Spinal cord (tissue), 10 donors: ENCODE measurements around the gene CILP2. TPM values are rescaled to one million over a fixed set of nuclear protein-coding genes. Genes with fewer than 3 reads are reported as not detected.

ENCODE experiments used
- DNase-seq, 6 donors: peaks; one replicate each; pipeline versions ENCODE4 v3.0.0 to v3.0.0-alpha.2; 2013 to 2015; ENCODE audit warnings: low spot score in 6 of 6, low read depth in 4 of 6
- H3K27ac ChIP-seq: one replicate; pipeline ENCODE4 v1.5.1; 2013; ENCODE audit warnings: low read depth, low read length, control low read depth
- H3K27me3 ChIP-seq: one replicate; pipeline ENCODE4 v1.6.1; 2013; ENCODE audit warnings: low read length; ENCODE audit not compliant: control insufficient read depth, insufficient read depth
- H3K36me3 ChIP-seq: one replicate; pipeline ENCODE4 v1.6.1; 2013; ENCODE audit warnings: low read length; ENCODE audit not compliant: control insufficient read depth, insufficient read depth
- H3K4me1 ChIP-seq: one replicate; pipeline ENCODE4 v1.6.1; 2013; ENCODE audit warnings: low read length; ENCODE audit not compliant: control insufficient read depth, insufficient read depth
- H3K4me3 ChIP-seq: one replicate; pipeline ENCODE4 v1.5.1; 2013; ENCODE audit warnings: low read depth, low read length, control low read depth
- H3K9me3 ChIP-seq: one replicate; pipeline ENCODE4 v1.6.1; 2013; ENCODE audit warnings: low read length; ENCODE audit not compliant: control insufficient read depth, insufficient read depth
- WGBS: methylation state at CpG from one replicate; pipeline ENCODE4 v1.1.5; 2013; ENCODE audit warnings: missing lambda C conversion rate; ENCODE audit not compliant: insufficient coverage; 5-methylcytosine and 5-hydroxymethylcytosine counted together
- polyA plus RNA-seq, 2 donors: library from polyadenylated mRNA; unstranded; fragments of 120-200 nt; gene quantifications; one replicate each; pipeline ENCODE4 v1.2.1, GENCODE V29; 2013; ENCODE audit not compliant: insufficient read length in 2 of 2
- total RNA-seq, 2 donors: library from RNA; depleted of rRNA in 1 of 2; stranded (reverse); fragments of 120-200 nt in 1 of 2; fragments of >200 nt in 1 of 2; gene quantifications; one replicate each; pipeline versions ENCODE4 v1.2.3 to v1.2.4, GENCODE V29; 2013 to 2014
- donor health status: healthy.

Gene CILP2
- total and polyA plus RNA-seq, 4 donors, result 0.33 to 1.0 (median 0.79) TPM

DNA sequence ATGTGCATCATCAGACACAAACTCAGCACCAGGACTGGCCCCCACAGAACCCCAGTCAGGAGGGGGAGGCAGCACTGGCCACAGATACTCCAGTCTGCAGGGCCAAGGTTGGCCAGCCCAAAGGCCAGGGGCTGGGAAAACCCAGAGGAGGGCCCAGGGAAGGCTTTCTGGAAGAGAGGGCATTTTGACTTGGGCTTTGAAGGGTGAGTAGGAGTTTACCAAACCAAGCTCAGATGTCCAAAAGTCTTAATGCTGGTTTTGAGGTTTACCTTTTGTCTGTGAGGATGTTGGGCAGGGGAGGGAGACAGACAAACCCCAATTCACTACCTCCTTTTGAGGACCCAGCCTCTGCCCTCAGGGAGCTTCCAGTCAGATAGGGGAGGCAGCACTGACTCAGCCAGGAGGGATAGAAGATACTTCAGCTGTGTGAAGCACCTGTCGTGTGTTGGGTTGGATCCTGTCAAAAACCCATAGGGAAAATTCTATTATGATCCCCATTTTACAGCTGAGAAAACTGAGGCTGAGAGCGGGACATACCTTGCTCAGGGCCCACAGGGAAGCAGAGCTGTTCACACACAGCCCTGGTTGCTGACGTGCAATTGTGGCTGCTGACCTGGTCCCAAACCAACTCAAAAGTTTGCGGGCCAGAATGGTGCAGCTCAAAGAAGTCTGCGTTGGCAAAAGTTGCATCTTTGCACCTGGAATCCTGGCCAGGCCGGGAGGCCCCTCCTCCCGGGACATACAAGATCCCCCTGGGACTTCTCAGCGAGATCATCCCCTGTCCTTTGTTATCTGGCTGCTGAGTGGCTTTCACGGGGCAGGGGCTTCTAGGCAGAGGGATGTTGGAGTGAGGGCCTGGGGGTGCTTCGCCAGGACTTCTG, 13.1 kb downstream of the CILP2 start:
- 90% methylated on average over 7 of the region's 10 CpGs for WGBS
- Histone ChIP-seq H3K36me3 (no peaks in the 10 kb centered on the region), H3K4me3 (no peak overlapping the region), H3K4me1 (no peaks in the 10 kb centered on the region), H3K27ac (no peak overlapping the region), H3K27me3 (no peaks in the 10 kb centered on the region), H3K9me3 (no peaks in the 10 kb centered on the region)
- DNase-seq, result no peak

- 76% methylated on average over 14 of the region's 14 CpGs for WGBS
- H3K27me3 ChIP-seq, result no peaks in the 10 kb centered on the region
- no peaks in the 10 kb centered on the region for H3K4me1 ChIP-seq
- H3K27ac ChIP-seq, result no peak overlapping the region
- H3K9me3 ChIP-seq, result no peaks in the 10 kb centered on the region
- DNase-seq, result no peak
- no peak overlapping the region for H3K4me3 ChIP-seq
- H3K36me3 ChIP-seq, result no peaks in the 10 kb centered on the region
These were observed 13.8 kb downstream of the CILP2 start for GRCh38 chr19:19551853-19552192.

- Histone ChIP-seq H3K27ac (no peak overlapping the region), H3K9me3 (no peaks in the 10 kb centered on the region), H3K27me3 (no peaks in the 10 kb centered on the region), H3K4me3 (no peak overlapping the region), H3K4me1 (no peaks in the 10 kb centered on the region), H3K36me3 (no peaks in the 10 kb centered on the region)
- WGBS, result 50% methylated on average over 6 of the region's 6 CpGs
- DNase-seq, result no peak
These were observed 14.7 kb downstream of the CILP2 start for GRCh38 chr19:19552798-19553197.

- Histone ChIP-seq H3K27me3 (no peaks in the 10 kb centered on the region), H3K27ac (no peak overlapping the region), H3K4me1 (no peaks in the 10 kb centered on the region), H3K9me3 (no peaks in the 10 kb centered on the region), H3K36me3 (peaks cover 8% of the 10 kb centered on the region), H3K4me3 (no peak overlapping the region)
- DNase-seq, result no peak
- no CpG with 5 or more reads among the region's 10 CpGs for WGBS
These were observed 15.6 kb downstream of the CILP2 start for GRCh38 chr19:19553670-19554069.

DNA sequence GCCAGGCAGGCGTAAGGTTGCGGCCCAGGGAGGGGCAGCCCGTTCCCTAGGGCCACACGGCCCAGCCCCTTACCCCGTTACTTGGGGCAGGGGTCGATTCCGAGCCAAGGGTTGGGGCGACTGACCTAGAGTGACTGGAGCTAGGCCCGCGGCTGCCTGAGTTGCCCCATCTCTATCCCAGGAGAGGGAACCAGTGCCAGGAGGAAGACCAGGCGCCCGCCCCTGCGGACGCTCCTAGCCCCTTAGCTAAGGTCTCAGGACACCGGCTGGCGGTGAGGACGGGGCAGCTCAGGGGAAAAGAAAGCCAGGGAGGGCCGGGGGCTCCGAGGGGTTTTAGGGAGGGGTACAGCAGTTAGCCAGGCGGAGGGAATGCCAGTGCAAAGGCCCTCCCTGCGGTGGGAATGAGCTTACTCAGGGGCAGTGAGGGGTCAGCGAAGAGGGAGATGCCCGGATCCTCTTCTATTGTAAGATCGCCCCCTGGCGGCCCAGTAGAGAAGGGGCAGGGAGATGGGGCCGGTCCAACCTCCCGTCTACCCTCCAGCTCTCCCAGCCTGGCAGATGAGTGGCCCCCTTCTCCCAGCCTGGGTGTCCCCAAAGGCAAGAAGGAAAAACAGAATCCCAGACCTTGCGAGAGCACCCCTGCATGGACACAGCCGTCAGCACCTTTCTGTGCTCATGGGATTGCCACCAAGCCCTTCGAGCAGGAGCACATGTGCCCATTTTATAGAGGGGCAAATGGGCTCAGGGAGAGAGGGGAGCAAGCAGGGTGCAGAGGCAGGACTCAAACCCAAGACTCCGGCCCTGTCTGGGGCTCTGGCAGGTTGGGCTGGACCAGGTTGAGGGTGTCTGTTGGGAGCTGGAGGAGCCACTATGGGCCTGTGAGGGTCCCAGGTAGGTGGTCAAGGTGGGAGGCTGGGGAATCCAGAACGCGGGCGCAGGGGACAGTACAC, 16.3 kb downstream of the CILP2 start:
- no peaks in the 10 kb centered on the region for H3K27me3 ChIP-seq
- no peak for DNase-seq
- WGBS, result 75% methylated on average over 29 of the region's 34 CpGs
- H3K36me3 ChIP-seq, result peaks cover 10% of the 10 kb centered on the region
- no peak overlapping the region for H3K27ac ChIP-seq
- no peak overlapping the region for H3K4me3 ChIP-seq
- H3K4me1 ChIP-seq, result no peaks in the 10 kb centered on the region
- no peaks in the 10 kb centered on the region for H3K9me3 ChIP-seq

DNA sequence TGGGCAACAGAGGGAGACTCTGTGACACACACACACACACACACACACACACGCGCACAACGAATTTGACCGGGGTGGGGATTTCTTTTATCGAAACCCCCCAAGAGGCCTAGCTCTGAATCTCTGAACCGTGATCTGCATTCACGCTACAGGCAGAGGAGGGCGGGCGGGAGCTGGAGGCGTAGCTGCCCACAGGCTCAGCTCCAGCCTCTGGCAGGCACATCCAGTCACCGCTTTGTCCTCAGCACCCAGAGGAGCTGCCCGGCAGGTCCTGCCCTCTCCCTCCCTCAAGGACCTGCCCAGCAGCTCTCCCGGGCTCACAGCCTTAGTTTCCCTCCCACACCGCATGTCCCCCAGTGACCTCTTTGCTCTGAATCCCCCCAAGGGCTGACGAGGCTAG, 20.0 kb downstream of the CILP2 start:
- no peak for DNase-seq
- 79% methylated on average over 14 of the region's 15 CpGs for WGBS
- no peak overlapping the region for H3K27ac ChIP-seq
- H3K4me1 ChIP-seq, result no peaks in the 10 kb centered on the region
- peaks cover 30% of the 10 kb centered on the region for H3K36me3 ChIP-seq
- no peaks in the 10 kb centered on the region for H3K27me3 ChIP-seq
- H3K4me3 ChIP-seq, result no peak overlapping the region
- H3K9me3 ChIP-seq, result no peaks in the 10 kb centered on the region

DNA sequence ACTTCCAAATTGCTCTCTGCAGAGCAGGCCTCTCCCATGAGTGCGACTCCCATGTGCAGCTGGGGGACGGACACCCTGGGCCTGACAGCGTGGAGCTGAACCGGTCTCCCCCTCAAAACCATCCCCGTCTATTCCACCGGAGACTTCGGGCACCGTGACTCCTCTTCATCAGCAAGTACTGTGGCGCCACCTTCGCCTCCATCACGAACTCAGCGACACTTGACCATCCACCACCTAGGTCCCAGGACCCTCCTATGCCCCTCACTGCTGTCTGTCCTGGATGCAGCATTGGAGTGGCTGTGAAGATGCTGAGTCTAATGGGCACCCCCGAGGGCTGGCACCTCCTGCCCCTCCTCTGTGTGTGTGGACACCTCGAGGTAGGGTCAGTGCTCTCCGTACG, 20.6 kb downstream of the CILP2 start:
- Histone ChIP-seq H3K36me3 (peaks cover 36% of the 10 kb centered on the region), H3K27ac (no peak overlapping the region), H3K4me3 (no peak overlapping the region), H3K27me3 (no peaks in the 10 kb centered on the region), H3K4me1 (no peaks in the 10 kb centered on the region), H3K9me3 (no peaks in the 10 kb centered on the region)
- 91% methylated on average over 16 of the region's 16 CpGs for WGBS
- no peak for DNase-seq

DNA sequence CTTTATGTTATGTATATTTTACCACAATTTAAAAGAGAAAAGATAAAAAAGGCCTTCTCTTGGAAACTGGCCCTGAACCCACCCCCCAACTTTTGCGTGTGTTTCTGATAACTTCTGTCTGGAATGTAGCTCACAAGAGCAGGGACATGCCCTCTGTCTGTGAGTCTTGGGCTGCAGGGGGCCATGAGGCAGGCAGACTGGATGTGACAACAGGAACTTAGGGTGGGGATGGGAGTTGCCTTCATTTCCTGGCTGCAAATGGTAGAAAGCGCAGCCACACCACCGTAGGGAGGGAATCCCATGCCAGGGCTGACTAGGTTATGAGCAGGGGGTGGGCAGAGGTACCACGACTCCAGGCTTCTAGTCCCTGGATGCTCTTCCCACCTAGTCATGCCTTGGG, 21.9 kb downstream of the CILP2 start:
- H3K4me3 ChIP-seq, result no peak overlapping the region
- H3K4me1 ChIP-seq, result no peaks in the 10 kb centered on the region
- H3K27me3 ChIP-seq, result no peaks in the 10 kb centered on the region
- DNase-seq, result no peak
- peaks cover 43% of the 10 kb centered on the region for H3K36me3 ChIP-seq
- no peak overlapping the region for H3K27ac ChIP-seq
- no peaks in the 10 kb centered on the region for H3K9me3 ChIP-seq
- 86% methylated on average over 4 of the region's 4 CpGs for WGBS

- H3K4me1 ChIP-seq, result no peaks in the 10 kb centered on the region
- no peak overlapping the region for H3K4me3 ChIP-seq
- no peaks in the 10 kb centered on the region for H3K9me3 ChIP-seq
- peaks cover 62% of the 10 kb centered on the region for H3K36me3 ChIP-seq
- no peak for DNase-seq
- H3K27ac ChIP-seq, result no peak overlapping the region
- WGBS, result 79% methylated on average over 21 of the region's 26 CpGs
- H3K27me3 ChIP-seq, result no peaks in the 10 kb centered on the region
These were observed 24.0 kb downstream of the CILP2 start for GRCh38 chr19:19561946-19562664.
